Kidney tubule cell (primary cell): ENCODE measurements around the gene PYGL.
"Not testable (repeated sequence)": the region's sequence is repeated elsewhere in the genome, so short reads cannot be mapped to it uniquely, and the experiment has no call there.

Experiments
- DNase-seq: peaks from one replicate; pipeline ENCODE4 v3.0.0-alpha.2; 2018; ENCODE audit warnings: low spot score

PYGL gene

DNA sequence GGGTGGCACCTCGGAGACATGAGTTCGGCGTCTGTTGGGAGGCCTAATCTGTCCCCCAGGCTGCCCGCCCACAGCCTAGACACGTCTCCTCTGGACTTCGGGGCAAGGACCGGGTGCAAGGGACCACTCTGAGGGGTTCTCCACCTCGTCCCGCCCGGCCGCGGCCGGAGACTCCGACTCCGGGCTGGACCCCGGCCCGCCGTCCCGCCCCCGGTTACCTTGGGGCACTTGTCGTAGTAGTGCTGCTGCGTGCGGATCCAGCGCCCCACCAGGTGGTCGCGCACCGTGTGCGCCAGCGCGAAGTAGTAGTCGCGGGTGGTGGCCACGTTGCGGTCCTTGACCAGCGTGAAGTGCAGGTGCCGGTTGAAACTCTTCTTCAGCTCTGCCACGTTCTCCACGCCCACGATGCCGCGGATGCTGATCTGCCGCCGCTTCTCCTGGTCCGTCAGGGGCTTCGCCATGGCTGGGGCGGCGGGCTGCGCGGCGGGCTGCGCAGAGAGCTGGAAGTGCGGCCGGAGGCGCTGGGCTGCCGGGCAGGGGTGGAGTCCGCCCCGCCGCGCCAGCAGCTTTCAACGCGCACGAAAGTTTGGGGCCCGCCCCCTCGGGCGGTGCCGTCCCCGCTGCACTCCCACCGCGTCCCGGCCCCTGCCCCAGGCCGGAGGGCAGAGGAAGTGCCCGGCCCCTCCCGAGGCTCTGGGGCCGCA is at the start of gene PYGL:
PYGL (minus strand) TSS at position 541 of the 704 bp plus-strand sequence; CDS start at position 461, 80 bp downstream.
- peak; percentile 78 for DNase-seq

DNA sequence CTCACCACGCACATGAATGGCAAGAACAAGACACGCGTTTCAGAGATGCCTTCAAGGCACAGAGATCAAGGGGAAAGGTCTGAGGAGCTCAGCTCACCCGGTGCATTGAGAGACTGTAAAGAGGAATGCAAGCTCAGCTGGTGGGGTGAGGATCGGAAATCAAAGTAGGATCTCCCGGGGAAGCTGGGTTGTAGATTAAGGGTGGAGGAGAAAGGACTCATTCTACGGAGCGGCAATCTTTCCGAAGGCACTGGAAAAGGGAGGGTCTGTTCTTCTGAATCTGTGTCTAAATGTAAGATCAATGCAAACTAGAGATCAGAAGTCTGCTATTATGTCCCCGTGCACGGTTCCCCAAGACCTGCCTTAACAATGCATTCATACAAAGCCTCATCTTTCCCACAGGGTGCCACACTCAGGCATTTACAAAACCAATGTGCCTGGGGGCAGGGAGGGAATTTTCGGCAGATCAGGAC is 41.6 kb upstream of the PYGL start:
- no peak for DNase-seq

DNA sequence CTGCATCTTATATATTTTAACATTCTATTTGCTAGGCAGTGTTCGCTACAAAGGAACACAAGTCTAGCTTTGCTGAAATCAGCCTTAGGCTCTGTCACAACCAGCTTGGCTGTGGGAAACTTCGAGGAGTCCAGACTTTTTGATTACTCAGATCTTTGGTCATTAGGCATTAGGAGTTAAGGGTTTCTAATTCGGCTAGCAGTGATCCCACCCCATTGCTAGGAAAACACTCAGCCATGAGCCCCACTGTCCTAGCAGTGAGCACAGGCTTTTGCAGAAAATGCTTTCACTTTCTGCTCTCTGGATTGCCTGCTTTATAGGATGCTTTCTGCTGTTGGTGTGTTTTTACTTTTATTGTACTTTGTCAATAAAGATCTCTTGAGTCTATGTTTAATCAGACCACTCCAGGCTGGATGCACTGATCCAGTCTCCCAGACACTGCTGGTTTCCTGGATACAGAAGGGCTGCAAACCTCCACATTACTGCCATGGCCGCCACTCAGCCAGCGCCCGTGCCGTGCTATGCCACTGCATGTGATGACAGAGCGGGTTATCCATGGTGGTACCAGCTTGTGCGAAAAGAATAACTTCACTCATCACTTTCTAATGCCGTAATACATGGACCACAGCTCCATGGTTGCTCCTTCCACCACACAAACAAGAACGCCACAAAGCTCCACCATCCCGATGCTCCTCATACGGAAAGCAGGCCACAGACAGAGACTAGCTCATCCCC is 41.0 kb upstream of the PYGL start:
- DNase-seq: no peak

DNA sequence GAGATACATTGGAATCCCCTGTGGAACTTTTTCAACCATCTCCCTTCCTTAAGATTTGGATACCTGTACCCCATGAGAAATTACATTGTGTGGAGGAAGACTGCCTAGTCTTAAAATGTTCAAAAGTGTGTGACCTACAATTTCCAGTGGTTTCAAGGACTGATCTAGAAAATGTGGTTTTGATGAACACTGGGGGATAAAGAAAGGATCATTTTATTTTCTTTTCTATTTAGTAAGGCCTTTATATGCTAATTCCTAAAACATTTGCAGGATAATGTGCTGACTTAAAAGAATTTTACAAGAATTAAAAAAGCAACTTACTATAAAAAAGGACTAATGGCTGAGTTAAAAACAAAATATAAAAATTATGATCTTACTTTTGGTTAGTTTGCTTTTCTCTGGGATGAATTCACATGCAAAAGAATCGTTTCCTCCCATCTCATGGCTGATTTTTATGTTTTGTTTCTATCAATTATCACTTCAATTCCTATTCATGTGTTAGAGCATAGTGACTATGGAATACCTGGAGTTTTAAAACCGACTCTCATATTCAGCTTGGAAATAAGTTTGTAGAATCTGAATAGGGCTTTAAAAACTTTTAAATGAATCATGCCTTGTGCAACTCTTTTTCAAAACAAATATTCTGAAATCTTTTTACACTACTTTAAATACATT is 39.9 kb upstream of the PYGL start:
- no peak for DNase-seq

DNA sequence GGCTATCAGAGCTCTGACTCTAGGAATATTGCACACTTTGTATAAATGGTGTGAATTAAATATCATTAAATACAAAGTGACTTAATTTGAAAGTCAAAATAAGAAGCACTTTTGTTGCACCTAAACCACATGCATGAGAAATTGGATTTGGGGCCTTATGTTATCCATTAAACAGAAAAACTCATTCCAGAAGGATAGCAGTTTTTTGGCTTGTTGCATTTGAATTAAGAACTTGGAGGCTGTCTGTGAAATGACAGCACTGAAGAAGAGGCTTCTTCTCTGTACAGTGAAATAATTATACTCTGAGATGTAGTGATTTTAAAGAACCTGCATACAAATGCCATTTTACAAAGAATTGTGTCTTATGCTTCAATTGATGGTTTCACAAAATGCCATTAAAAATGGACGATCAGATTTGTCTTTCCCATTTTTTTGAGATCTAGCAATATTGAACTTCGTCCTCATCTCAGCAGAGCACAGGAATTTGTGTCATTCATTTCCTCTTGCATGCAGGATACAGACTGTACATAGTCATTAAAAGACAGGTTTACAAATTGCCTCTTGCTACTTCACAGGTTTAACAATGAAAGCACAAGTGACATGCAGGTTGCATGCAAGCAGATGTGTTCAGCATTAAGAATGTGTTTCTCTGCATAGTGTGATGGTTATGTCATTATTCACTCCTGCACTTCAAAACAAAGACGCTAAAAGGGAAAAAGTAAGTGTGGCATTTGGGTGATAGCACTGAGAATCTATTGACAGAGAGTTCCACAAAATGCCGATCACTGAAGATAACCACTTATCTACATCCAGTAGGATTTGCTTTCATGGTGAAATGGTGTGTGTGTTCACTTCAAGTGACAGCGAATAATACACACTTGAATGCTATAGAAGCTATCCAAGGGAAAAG is 35.9 kb upstream of the PYGL start:
- DNase-seq: no peak

DNA sequence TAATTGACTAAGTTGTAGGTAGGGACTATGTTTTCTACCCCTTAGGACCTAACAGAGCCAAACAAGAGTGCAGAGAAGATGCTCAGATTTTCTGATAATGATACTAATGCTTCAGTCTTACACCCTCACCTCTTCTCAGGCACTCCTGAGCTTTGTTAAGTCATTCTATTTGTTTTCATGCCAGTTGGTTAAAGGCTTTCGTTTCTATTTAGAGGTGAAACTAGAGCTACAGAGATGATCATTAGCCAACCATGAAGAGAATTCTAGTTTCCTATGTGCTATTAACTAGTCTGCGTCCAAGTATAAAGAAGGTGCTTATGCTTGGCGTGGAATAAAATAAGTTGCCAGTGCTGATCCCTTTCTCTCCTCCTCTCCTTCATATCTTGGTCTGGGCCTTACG is 34.6 kb upstream of the PYGL start:
- peak; percentile 23 for DNase-seq

DNA sequence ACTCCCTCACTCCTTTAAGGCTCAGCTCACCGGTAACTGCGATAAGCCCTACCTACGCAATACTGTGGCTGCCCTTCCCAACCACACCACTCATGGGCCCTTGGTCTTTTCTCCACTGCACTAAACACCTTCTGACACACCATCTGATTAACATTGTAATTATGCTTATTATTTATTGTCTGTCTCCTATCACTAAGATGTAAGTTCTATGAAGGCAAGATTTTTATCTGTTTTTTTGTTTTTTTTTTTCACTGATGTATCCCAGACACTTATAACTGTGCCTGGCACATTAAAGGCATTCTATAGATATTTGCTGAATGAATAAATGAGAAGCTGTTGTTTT is 34.2 kb upstream of the PYGL start:
- DNase-seq: no peak

DNA sequence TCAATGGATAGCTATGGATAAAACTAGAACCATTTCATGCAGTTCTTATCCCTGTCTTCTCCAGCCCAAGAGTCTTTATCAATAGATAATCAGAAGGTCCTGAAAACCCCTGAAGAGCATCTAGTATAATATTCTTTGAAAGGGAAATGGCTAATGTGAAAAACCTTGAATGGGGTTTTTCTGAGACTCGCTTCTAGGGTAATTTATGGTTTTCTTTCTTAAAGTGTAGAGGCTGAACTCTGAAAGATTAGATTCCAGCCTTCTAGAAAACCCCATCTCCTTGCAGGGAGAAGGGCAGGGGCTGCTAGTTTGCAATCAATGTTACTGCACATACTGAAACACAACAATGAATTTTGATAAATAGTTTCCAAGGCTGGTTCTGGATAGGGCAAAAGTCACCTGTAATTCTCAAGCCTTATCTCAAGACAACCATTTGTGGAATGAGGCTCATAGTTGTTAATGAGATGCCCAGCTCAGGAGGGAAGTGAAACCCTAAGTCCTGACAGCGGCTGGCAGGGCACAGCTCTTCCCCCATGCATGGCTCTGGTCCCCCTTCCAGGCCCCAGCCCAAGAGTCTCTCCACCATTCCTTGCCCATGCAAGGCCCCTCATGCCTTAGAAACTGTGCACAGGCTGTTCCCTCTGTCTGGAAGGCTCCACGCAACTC is 33.7 kb upstream of the PYGL start:
- no peak for DNase-seq

DNA sequence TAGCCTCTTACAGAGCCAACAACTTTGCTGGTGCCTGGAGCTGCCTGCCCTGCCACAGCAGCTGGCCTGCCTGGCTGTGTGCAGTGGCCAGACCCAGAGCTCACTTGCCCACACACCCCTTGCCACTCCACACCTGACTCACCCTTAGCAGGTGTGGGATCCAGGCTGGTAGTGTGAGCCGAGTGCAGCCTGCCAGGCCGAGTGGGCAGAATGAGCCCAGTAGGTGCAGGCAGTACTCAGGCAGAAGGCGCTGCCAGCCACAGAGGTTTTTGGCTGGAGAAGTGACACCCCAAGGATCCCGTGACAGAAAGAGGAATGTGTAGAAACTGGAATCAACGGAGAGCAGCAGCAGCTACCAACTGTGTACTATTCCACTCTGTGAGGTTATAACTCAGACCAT is 29.8 kb upstream of the PYGL start:
- no peak for DNase-seq

DNA sequence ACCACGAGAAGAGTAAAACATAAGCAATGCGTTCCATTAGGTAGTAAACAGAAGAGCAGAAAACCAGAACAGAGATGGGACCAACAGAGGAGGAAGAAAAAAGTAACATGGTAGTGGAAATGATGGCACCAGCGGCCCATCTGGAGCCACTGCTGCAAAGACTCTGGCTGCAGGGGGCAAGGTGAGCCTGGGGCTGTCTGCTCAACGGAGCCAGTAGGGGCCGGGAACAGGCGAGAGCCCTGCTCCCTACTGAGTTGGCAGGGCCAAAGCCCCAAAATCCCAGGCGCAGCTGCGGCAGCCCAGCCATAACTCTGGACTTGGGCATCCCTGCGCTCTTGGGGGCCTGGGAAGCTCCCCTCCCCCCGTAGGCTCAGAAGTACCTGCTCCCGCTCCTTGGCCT is 28.5 kb upstream of the PYGL start:
- DNase-seq: no peak

DNA sequence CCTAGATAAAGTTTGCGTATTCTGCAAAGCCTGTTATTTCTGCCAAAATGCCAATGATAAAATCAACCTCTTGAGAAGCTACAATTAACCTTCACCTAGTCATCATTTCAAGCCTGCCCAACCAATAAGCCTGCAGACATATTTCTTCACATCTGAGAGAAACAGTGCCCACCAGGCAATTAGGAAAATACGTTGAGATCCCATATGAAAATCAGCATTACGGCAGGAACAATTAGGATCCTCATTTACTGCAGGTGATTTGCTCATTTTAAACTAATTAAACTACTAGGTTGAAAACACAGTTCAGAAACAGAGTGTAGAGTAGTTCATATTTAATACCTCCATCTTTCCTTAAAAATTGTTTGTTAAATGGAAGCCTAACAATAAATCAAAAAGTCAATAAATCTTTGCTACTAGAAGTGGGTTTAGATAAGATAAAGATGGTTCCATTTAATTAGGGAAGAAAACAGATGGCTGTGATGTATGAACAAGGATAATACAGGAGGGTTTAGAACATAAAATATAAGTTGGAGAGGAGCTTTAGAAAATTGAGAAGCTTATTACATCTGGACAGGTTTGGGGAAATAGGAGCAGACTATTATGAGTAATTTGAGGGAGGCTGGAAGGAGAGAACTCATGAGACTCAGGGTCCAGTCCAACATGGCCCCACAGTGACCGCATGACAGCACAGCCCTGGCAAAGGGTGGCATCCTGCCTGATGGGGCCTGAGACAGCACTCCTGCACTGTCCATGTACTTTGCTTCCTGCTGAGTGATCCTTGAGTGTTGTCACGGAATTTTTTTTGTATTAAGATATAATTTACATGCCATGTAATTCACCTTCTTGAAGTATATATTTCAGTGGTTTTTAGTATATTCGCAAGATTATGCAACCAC is 26.9 kb upstream of the PYGL start:
- DNase-seq: no peak

DNA sequence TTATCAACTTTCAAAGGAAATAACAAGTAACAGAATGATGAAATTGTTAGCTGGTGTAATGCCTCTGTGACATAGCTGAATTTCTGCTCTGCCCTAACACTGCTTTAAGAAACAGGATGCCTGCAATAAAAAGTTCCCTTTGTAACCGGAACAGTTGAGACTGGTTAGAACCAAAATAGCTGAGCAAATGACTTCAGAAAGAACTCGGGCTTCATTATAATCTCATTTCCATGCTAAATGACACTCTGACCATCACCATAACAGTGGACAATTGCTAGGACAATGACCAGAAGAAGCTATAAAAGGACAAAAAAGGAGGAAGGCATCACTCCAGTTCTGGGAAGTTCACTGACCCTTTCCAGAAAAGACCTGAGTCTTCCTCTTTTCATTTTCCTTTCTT is 23.5 kb upstream of the PYGL start:
- no peak for DNase-seq

DNA sequence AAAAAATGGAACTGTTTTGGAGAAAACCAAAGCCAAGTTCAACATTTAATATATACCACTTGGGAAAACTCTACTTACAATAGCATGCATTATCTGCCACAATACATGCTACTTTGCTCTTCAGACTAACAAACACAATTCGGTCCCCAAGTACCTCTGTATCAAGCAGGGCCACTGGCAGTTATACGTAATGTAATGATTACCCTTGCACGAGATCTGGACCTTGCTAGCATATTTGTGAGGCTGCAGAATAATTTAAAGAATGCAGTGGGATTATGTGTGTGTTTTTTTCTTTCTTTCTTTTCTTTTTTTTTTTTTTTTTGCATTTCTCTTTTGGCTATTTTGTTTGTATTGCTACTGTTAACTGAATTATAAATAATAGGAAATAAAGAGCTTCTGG is 22.8 kb upstream of the PYGL start:
- DNase-seq: no peak

DNA sequence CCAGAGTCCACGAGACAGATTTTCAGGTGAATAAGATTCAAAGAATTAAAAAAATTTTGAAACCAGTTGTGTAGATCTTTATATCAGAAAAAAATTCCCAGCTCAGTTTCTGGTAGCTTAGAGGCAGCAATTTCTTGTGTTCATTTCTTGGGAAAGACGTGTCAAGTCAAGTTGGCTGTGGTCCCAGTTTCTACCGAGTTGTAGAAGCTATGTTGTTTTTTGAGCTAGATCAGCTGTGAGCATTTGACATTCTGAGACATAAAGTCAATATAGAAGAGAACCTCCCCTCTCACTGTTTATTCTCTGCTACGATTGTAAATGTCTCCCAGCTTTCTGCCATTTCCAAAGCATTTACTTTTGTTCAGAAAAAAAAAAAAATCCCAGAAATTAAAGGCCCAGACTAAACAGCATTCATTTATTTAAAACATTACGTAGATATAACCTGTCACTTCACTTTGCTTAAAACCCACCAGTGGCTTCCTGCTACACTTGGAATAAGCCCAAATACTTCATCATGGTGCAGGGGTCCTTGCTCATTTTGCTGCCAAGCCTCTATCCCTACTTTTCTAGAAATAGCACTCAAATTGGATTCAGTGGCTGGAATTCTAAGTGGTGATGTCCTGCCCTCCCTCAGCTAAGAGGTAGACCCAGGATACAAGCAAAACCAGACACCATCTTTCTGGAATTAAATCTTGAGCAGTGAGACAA is 20.6 kb upstream of the PYGL start:
- DNase-seq: peak; percentile 88

DNA sequence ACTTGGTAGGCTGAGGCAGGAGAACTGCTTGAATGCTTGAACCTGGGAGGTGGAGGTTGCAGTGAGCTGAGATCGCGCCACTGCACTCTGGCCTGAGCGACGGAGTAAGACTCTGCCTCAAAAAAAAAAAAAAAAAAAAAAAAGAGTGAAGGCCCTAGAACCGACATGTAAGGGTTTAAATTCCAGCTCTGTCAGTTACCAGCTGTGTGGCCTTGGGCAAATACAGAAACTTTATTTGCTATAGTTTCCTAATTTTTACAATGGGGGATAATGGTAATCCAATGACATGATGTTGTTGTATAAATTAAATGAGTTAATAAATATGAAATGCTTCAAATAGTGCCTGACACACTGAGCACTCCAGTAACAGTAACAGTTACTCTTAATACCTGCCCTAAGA is 19.6 kb upstream of the PYGL start:
- DNase-seq: no peak

DNA sequence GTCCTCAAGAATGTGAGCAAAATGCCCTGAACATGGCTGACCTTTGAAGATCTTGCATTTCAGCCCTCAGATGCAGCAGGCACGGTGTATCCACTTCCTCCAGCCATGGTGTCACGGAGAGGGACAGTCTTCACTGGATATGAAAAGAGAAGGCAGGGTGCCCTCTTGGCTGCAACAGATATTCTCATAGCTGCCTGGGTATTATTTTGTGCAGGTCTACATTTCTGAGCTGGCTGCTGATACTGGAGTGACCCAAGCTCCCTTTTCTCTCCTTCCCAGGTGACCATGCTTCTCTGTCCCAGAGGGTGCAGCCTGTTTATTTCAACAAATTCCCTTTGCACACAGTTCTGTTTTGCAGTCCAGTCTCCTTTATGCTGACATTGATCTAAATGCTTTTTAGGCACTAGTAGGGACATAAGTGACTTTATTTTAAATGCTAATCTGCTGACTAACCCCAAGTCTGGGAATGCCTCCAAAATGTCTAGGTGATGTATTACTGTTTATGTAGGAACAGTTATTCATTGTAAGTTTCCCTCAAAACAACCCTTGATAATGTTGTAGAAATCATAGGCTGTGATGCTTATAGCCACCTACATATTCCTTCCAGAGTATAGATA is 17.4 kb upstream of the PYGL start:
- DNase-seq: peak; percentile 87

DNA sequence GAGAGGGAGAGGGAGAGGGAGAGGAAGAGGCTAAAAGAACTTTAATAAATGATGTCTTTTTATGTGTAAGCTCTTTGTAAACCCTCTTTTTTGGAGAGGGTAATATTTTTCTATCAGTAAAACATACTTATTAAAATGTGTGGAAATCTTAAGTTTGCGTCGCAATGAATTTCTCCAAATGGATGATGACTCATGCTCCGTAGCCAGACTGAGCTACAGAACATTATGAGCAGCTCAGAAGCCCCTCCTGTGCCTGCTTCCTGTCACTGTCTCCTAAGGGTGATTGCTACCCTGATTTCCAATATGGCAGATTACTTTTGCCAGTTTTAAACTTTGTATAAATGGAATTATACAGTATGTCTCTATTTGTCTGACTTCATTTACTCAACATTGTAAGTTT is 13.0 kb upstream of the PYGL start:
- no peak for DNase-seq

DNA sequence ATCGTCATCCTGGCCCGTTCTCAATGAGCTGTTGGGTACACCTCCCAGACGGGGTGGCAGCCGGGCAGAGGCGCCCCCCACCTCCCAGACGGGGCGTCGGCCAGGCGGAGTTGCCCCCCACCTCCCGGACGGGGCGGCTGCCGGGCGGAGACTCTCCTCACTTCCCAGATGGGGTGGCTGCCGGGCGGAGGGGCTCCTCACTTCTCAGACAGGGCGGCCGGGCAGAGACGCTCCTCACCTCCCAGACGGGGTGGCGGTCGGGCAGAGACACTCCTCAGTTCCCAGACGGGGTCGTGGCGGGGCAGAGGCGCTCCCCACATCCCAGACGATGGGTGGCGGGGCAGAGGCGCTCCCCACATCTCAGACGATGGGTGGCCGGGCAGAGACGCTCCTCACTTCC is 12.1 kb upstream of the PYGL start:
- not testable (repeated sequence) for DNase-seq

DNA sequence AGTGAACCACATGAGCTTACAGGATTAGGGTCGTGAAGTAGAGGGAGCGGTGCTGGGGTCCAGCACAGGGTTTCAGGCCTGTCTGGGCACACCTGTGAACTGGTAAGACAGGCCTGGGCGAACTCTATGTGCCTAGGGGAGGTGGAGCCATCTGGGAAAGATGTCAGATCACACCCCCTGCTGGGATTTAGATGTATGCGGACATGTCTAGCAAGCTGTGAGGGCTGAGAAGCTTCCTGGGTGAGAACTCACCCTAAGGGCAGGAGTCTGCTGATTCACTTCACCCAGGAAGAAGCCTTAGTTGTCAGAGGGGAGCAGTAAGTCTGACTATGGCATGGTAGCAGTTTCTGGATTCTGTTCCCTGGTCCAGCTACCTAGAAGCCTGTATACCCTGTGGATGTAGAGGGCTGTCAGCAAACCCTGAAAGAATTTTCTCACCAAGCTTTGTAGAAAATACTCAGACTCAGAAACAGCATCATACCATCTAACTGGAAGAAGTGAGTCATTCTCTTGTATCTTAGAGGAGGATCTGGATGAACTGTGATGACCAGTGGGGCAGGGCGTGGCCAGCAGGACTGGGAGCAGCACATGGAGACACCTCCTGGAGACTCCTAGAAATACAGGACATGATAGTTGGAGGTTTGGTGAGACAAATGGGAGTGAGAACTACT is 11.2 kb upstream of the PYGL start:
- DNase-seq: peak; percentile 98
